ENCODE results near the gene OSBPL5. TPM values are rescaled to one million over a fixed set of nuclear protein-coding genes. Genes with fewer than 3 reads are reported as not detected.

Gene OSBPL5
- total and polyA plus RNA-seq, 8 donors, result 8.6 to 127 (median 25.2) TPM

- peaks cover 17 to 93% (median 73%) of the 10 kb centered on the region in 4 donors for H3K36me3 ChIP-seq
- H3K27me3 ChIP-seq, result no peaks in the 10 kb centered on the region
- WGBS, 5 donors, result 92 to 94% (median 93%) methylated on average over 15 to 22 of the region's 22 CpGs
- no peak overlapping the region for H3K27ac ChIP-seq
- TF ChIP-seq POLR2A (IDR thresholded peaks at IDR 0.05) (no peak), EP300 (IDR thresholded peaks at IDR 0.05) (no peak), CTCF (IDR thresholded peaks at IDR 0.05) (no peak), POLR2AphosphoS5 (IDR thresholded peaks at IDR 0.05) (no peak)
- H3K4me1 ChIP-seq, result no peaks in the 10 kb centered on the region
- DNase-seq, result peak in 1 of 2 donors; percentile 11
- intact Hi-C loops (cut with DNase I; ENCODE audit: low total_unique reads), result no loop called here
- no peak overlapping the region for H3K4me3 ChIP-seq
- no peaks in the 10 kb centered on the region for H3K9me3 ChIP-seq
Measured at GRCh38 chr11:3104051-3104714, 60.9 kb downstream of the OSBPL5 start.

GRCh38 chr11:3103076-3103475, 62.0 kb downstream of the OSBPL5 start:
- Histone ChIP-seq H3K4me1 (no peaks in the 10 kb centered on the region), H3K27ac (no peak overlapping the region), H3K9me3 (no peaks in the 10 kb centered on the region), H3K27me3 (no peaks in the 10 kb centered on the region), H3K4me3 (no peak overlapping the region), H3K36me3 (peaks cover 20 to 92% (median 74%) of the 10 kb centered on the region in 4 donors)
- intact Hi-C loops (cut with DNase I; ENCODE audit: low total_unique reads), result no loop called here
- DNase-seq, result peak in 1 of 2 donors; percentile 23
- WGBS, 5 donors, result 81 to 86% (median 84%) methylated on average over 9 to 11 of the region's 11 CpGs
- TF ChIP-seq POLR2A (IDR thresholded peaks at IDR 0.05), result no peak
- no peak for TF ChIP-seq CTCF (IDR thresholded peaks at IDR 0.05)
- TF ChIP-seq POLR2AphosphoS5 (IDR thresholded peaks at IDR 0.05), result no peak
- TF ChIP-seq EP300 (IDR thresholded peaks at IDR 0.05), result no peak

- no peaks in the 10 kb centered on the region for H3K9me3 ChIP-seq
- H3K27ac ChIP-seq, result no peak overlapping the region
- TF ChIP-seq POLR2AphosphoS5 (IDR thresholded peaks at IDR 0.05), result no peak
- no peak for TF ChIP-seq CTCF (IDR thresholded peaks at IDR 0.05)
- TF ChIP-seq EP300 (IDR thresholded peaks at IDR 0.05), result no peak
- TF ChIP-seq POLR2A (IDR thresholded peaks at IDR 0.05), result no peak
- 91 to 100% (median 93%) methylated on average over 4 to 5 of the region's 5 CpGs for WGBS, 5 donors
- no peaks in the 10 kb centered on the region for H3K27me3 ChIP-seq
- H3K36me3 ChIP-seq, result peaks cover 20 to 94% (median 73%) of the 10 kb centered on the region in 4 donors
- DNase-seq, result no peak
- no peak overlapping the region for H3K4me3 ChIP-seq
- no peaks in the 10 kb centered on the region for H3K4me1 ChIP-seq
- intact Hi-C loops (cut with DNase I; ENCODE audit: low total_unique reads), result no loop called here
Measured at GRCh38 chr11:3102641-3102921, 62.5 kb downstream of the OSBPL5 start.

GRCh38 chr11:3101921-3102640, 63.0 kb downstream of the OSBPL5 start:
- WGBS, 5 donors, result 80 to 100% (median 88%) methylated on average over 2 to 20 of the region's 20 CpGs
- peak in 1 of 2 donors; percentile 21 for DNase-seq

More at GRCh38 chr11:3101921-3102640, 63.0 kb downstream of the OSBPL5 start:
- Histone ChIP-seq H3K27ac (no peak overlapping the region), H3K4me3 (no peak overlapping the region), H3K9me3 (no peaks in the 10 kb centered on the region), H3K27me3 (no peaks in the 10 kb centered on the region), H3K36me3 (peaks cover 18 to 94% (median 73%) of the 10 kb centered on the region in 4 donors), H3K4me1 (no peaks in the 10 kb centered on the region)
- TF ChIP-seq POLR2A (IDR thresholded peaks at IDR 0.05) (no peak), CTCF (IDR thresholded peaks at IDR 0.05) (no peak), EP300 (IDR thresholded peaks at IDR 0.05) (no peak), POLR2AphosphoS5 (IDR thresholded peaks at IDR 0.05) (no peak)
- intact Hi-C loops (cut with DNase I; ENCODE audit: low total_unique reads), result no loop called here

Data from stomach (tissue), 9 donors.